AG09319 (cell line): ENCODE measurements around the gene CFAP65.

Experiments
- DNase-seq: peaks from one replicate; pipeline ENCODE4 v3.0.0-alpha.2; 2010; ENCODE audit warnings: low read depth; ENCODE audit errors: extremely low read depth
- CTCF ChIP-seq: IDR thresholded peaks from 2 replicates; pipeline ENCODE4 v1.5.1; 2011; ENCODE audit warnings: low read depth, mild to moderate bottlenecking, inconsistent platforms, low read length, moderate library complexity

Gene CFAP65

GRCh38 chr2:219056176-219056895, 15.0 kb upstream of the CFAP65 start:
- no peak for TF ChIP-seq CTCF
- no peak for DNase-seq

- DNase-seq = no peak
- no peak for TF ChIP-seq CTCF
These were observed 13.9 kb upstream of the CFAP65 start for GRCh38 chr2:219054956-219055903.

- TF ChIP-seq CTCF = no peak
- no peak for DNase-seq
These were observed 8.0 kb upstream of the CFAP65 start for GRCh38 chr2:219049282-219049681.

GRCh38 chr2:219045937-219046550, 4.7 kb upstream of the CFAP65 start:
- DNase-seq = no peak
- TF ChIP-seq CTCF = no peak

GRCh38 chr2:219042750-219043149, 1.4 kb upstream of the CFAP65 start:
- no peak for TF ChIP-seq CTCF
- no peak for DNase-seq

- no peak for TF ChIP-seq CTCF
- DNase-seq = no peak
These were observed 841 bp upstream of the CFAP65 start for GRCh38 chr2:219042157-219042556.

- no peak for DNase-seq
- TF ChIP-seq CTCF = no peak
These were observed 2.7 kb downstream of the CFAP65 start for GRCh38 chr2:219038600-219038999.
